Measurements from ENCODE around the gene CCR2. TPM values are rescaled to one million over a fixed set of nuclear protein-coding genes. Genes with fewer than 3 reads are reported as not detected.

Gene CCR2
- polyA plus RNA-seq, 1 donor = 0.58 TPM

- no peak for DNase-seq
Observed at GRCh38 chr3:46405301-46406019, 51.5 kb downstream of the CCR2 start.

- no peak for DNase-seq
Observed at GRCh38 chr3:46406443-46406787, 52.5 kb downstream of the CCR2 start.

- DNase-seq = no peak
Observed at GRCh38 chr3:46406788-46407611, 53.1 kb downstream of the CCR2 start, which contains the start of the genes CCR5AS and CCRL2. Gene CCR5AS, minus strand, starts transcription at chr3:46407066. Gene CCRL2, plus strand, starts transcription at chr3:46407259. Its CDS starts 821 bp downstream, at chr3:46408080.

GRCh38 chr3:46407970-46408369, 54.1 kb downstream of the CCR2 start:
- DNase-seq = no peak

- DNase-seq = no peak
Observed at GRCh38 chr3:46408853-46409252, 54.9 kb downstream of the CCR2 start.

- DNase-seq = no peak
Observed at GRCh38 chr3:46409739-46410489, 56.0 kb downstream of the CCR2 start.

Other genes starting within 250 kb of the CCR2 start
- 3.1 TPM for gene CCR1, start 145.8 kb upstream of the CCR2 start, polyA plus RNA-seq (ENCODE audit: insufficient read length)
- not detected for gene CCR3, start 111.7 kb upstream of the CCR2 start, polyA plus RNA-seq (ENCODE audit: insufficient read length)
- 0.52 TPM for gene CCR5, start 16.8 kb downstream of the CCR2 start, polyA plus RNA-seq (ENCODE audit: insufficient read length)
- 0.74 TPM for gene CCRL2, start 53.1 kb downstream of the CCR2 start, polyA plus RNA-seq (ENCODE audit: insufficient read length)
- 3.7 TPM for gene LTF, start 110.8 kb downstream of the CCR2 start, polyA plus RNA-seq (ENCODE audit: insufficient read length)
- 0.25 TPM for gene RTP3, start 143.9 kb downstream of the CCR2 start, polyA plus RNA-seq (ENCODE audit: insufficient read length)
- gene LRRC2, start 212.2 kb downstream of the CCR2 start, polyA plus RNA-seq (ENCODE audit: insufficient read length) = 5.9 TPM